Stimulated activated CD8-positive, alpha-beta memory T cell treated with anti-CD3 and anti-CD28 coated beads, Interleukin-7, amount 100 ng/mL, for 24 hours (primary cell): ENCODE results near the gene DCHS2.

ENCODE experiments used
- DNase-seq: peaks from one replicate; pipeline ENCODE4 v3.0.0-alpha.2; 2020; ENCODE audit warnings: low read depth

Gene DCHS2

DNA sequence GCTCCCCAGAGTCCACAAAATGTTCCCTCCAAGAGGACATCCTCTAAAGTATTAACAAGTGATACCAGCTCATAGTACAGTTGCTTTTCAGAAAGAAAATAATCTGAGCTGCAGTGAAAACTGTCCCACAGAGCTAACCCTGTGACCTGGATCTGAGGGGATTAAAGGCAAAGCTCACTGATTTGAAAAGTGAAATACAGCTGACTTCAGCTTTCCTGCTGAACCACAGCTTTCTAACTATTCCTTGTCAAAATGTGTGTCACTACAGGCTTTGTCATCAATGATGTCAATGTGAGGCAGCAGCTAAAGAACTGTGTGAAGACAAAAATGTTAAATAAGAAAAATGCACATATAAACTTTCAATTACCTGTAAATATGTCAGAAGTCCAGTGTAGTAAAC lies 36.9 kb downstream of the DCHS2 start:
- DNase-seq: no peak

DNA sequence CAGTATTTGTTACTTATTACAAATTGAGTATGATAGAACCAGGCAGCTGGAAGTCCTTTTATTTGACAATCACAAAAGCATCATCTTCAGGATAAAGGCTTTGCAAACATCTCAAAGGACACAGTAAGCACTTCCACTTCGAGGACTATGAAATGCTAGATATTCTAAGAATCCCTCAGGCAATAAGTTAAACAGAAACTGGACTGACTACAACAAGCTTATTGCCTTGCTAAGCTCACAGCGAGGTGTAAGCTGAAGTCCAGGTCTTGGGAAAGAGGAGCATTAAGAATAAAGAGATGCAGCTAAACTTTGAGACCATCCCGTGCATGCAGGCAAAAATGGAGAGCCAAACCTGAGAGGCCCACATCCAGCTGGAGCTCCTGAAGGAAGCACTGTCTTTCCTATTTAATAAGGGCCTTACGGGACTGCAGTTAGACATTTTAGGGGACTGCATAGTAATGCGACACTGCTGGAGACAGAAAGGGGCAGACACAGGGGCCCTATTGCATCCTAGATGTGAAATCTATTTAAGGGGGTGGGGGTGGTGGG lies 38.7 kb downstream of the DCHS2 start:
- no peak for DNase-seq

DNA sequence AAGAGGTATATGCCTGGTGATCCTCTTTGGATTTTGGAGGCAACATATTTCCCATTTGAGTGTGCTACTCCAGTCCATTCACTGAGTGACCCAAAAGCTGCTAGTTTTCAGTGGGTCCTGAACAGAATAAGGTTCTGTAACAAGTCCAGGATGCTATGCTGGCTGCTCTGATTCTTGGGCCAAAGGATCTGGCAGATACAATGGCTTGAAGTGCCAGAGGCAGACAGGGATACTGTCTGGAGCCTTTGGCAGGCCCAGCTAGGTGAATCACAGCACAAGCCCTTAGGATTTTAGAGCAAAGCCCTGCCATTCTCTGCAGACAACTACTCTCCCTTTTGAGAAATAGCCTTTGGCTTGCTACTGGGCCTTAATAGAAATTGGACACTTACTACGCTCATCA lies 40.6 kb downstream of the DCHS2 start:
- DNase-seq: no peak

DNA sequence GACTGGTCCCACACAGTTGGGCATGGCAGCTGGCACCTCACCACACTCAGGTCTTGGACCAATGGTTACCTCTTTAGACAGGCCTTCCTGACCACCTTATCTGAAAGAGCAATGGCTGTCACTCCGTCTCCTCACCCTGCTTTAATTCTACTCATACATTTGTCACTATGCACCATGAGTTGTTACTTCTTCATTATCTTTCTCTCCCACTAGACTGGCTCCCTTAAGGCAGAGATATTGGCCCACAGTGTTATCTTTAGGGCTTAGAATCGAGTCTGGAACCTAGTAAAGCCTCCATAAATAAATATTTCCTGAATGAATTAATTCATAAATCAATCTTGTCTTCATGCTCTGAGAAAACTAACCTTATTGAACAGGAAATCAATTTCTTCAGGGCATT lies 46.6 kb downstream of the DCHS2 start:
- no peak for DNase-seq

DNA sequence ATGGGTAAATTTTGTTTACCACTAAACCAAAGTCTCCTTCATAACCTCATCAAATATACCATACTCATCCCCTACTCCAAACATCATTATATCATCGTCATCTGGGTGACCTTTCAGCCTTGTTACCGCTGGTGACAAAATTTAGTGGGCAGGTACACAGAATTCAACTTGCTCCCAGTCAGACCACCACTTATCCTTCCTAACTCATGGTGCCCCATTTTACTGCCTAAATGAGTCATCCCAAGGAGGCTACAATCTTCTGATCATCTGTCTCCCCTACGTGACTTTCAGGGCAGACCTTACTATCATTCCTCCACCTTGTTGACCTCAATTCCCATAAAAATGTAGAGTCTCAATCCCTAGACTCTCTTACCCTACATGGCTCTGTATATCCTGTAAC lies 49.6 kb downstream of the DCHS2 start:
- no peak for DNase-seq

DNA sequence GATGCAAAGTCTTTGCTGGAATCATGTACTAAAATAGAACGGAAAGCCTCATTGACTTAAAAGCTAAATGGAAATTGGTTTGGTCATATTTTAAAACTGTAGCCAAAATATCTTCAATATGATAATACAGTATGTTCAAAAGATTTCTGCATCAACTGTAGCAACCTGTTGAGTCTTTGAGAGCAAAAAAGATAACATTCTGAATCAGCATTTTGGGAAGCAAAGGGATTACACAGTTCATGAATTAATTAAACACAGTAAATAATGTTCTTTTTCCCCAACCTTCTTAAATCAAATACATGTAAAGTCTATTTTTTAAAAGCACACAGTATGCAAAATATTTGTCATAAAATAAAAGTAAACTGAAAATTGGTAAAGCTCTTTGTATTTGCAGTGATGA lies 50.5 kb downstream of the DCHS2 start:
- no peak for DNase-seq

DNA sequence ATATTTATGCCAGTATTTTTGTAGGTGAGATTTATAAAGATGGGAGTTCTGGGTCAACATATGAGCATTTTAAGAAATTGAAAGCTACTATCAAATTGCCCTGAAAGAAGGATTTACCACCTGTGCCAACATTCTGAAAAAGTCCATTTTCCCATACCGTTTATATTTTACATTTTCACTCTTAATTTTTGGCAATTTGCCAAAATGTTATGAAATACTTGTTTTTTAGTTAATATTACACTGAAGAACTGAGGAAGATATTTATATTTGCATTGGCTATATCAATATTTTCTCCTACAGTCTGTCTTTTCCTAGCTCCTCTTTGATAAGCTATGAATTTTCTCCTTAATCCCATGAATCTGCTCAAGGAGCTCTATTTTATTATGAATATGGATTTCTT lies 52.4 kb downstream of the DCHS2 start:
- DNase-seq: no peak

DNA sequence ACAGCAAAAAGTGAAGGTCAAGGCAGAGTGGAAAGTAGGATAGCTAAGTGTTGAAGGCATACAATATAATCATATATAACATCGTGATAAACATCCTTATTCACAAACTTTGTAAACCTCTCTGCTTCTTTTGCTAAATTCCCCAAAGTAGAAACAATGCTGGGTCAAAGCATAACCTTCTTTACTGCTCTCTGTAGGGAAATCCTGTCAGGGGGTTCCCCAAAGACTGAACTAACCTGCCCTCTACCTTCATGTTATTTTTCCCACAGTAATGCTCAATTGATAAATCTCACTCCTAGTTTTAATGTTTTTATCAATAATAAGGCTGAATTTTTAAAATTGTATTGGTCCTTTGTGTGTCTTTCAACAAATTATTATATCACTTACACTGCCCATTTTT lies 55.7 kb downstream of the DCHS2 start:
- no peak for DNase-seq

DNA sequence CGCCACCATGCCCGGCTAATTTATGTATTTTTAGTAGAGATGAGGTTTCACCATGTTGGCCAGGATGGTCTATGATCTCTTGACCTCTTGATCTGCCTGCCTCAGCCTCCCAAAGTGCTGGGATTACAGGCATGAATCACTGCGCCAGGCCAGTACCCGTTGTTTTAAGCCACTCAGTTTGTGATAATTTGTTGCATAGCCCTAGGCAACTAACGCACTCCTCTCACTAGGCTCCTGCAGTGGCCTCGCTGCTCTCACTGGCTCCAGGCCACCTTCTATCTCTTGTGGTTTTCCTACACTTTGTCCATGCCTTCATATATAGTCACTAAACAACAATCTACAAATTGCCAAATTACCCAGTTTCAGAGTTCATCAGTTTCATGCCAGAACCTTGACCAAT lies 58.1 kb downstream of the DCHS2 start:
- no peak for DNase-seq

DNA sequence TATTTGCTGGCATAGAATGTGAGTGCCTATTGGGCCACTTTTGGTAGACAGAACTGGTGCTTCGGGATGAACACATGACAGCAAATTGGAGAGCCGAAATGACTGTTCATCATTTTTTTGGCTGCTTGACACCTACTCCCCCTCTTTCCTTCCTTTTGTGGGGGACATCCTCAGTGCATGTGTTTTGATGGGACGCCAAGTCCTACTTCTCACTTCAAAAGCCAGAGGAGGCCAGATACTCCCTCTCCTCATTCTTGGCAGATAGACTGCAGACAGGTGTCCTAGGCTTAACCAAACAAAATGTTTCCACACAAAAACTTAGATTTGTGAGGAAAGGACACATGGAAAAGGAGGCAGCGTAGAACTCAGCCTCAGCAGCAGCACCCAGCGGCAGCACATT lies 62.4 kb downstream of the DCHS2 start:
- DNase-seq: no peak

DNA sequence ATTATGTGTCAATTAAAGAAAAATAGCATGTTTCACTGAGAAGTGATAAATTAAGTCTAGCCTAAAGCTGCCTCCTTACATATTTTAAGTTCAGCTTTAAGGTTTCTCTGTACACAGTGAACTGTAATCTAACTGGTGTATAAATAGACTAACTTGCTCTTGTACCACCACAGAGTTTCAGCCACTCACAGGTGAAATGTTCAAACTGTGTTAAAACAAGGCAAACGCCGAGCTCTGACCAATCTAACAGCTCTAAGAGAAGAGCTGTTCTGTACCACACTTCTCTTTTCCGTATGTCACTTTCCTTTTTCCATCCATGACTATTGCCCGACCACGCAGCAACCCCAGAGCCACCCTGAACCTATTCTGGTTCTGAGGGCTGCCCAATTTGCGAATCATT lies 64.5 kb downstream of the DCHS2 start:
- DNase-seq: no peak

DNA sequence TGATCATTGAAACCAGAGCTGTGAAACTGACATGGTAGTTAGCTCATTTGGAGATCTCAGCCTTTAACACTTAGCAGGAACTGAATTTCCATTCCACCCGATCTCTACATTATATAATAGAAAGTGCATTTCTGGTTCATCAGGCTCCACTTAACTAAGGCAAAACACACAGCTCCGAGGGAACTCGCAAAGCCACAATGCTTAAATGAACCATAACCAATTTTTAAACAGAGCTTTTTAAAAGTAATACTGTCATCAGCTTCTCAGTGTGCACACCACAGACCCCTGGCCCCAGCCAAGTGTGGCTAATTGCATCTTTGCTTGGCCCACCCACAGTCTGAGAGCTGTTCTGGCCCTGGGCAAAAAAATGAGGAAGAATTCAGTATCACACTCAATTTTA lies 66.1 kb downstream of the DCHS2 start:
- no peak for DNase-seq

DNA sequence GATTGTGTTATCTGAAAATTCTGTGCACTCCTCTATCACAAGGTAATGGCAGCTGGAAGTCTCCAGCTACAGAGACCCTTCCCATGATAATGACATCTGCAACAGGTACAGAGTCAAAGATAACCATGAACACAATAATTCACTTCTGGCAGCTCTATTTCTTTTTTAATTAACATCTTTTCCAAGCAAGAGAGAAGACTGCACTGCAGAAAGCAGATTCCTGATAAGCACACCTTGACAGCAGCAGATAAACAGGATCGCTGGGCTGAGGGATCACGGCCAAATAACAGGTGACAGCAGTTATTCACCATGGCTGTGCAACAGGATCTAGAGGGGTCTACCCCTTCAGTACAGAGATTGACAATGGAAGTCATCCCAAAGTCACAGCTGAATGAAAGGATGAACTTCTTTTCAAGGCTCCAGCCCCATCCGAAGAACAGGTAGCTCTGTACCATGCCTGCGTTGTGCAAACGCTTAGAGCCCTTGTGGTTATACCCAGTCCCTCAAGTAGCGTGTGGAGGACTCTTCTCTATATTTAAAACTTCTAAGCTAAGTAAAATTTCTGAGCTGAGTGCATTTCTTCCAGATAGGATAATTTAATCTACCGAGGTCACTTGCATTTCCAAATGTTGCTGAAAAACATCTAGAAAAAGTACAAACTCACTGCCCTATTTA lies 66.7 kb downstream of the DCHS2 start:
- no peak for DNase-seq

DNA sequence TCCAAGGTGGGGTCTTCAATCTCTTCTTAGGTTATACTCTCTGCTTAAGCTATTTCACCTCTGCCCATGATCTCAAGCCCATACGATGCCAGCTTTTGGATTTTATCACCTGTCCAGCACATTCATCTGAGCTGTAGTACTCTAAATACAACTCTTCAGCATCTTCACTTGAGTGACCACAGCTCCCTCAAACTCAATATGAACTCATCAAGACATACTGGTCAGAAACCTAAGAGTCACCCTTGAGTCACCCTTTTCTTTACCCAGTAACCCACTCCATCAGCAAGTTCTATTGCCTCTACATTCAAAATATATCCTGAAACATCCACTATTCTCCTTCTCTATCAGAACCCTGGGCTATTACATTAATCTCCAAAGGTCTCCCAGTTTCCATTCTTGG lies 69.4 kb downstream of the DCHS2 start:
- DNase-seq: no peak

DNA sequence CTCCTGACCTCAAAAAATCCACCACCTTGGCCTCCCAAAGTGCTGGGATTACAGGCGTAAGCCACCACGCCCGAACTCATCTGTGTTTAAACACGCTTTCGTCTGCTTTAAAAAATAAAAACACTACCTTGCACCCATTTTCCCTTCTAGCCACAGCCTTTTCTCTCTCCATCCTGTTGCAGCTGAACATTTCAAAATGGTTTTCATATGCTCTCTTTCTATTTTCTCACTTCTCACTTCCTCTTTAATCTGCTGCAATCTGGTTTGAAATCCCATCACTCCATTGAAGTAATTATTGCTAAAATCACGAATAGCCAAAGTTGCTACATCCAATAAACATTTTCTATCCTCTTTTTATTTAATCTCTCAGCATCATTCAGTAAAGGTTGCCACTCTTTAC lies 70.0 kb downstream of the DCHS2 start:
- DNase-seq: no peak

DNA sequence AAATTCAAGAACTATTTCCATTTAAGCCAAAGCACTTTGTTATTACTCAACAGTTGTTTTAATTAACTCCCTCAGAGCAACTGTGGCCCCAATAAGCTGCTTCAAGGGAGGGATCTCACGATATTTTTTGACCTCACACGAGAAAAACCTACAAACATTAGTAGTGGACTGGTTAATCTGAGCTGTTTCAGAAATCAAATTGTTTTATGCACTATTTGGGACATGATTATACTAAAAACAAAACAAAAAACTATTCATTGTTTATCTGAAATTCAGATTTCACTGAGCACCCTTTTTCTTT lies 74.3 kb downstream of the DCHS2 start:
- no peak for DNase-seq

DNA sequence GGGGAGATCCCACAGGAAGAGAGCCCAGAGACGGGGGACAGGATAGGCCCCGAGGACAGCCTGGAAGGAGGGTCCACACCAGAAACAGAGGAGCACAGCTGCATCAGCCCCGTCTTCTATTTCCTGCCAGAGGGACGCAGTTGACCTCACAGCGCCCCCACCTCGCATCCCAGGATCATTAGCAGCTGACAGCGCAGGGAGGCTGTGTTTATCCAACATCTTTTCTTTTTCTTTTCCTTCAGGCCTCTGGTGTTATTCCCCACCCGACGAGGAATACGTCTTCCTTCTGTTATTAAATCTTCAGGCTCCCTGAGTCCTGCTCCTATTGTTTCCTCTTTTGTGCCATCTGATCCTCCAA lies 75.4 kb downstream of the DCHS2 start:
- no peak for DNase-seq

DNA sequence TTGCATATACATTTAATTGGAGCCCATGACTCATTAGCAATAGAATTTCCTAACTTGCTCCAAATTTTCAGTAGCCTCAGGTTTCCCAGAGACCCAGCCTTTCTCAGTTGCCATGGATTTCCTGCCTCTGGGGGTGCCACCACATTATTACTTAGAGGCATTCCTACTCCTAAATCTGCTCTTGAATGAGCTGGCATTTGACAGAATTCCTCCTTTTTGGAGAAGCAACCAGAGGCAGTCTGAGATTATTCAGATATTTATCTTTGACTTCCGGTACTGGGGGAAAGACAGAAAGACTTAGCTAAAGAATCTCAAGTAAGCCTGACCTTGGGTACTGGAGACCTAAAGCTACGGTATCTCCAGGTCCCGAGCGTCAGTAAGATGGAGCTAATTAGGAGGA lies 76.3 kb downstream of the DCHS2 start:
- no peak for DNase-seq

DNA sequence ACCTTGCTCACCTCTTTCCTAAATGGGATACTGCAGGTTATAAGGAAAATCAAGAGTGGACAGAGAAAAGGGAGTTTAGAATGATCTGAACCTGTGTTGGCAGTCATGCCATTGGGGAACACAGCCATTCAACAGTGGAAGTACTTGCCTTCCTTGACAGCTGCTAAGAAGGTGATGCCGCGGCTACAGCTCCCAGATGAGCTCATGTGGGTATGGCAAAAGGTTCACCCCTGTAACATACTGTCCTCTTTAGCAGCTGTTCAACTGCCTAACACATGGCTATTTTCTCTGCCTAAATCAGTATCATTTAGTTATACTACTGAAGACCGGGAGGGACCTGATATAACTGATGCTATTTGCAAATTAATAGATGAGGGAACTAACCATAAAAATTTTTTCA lies 76.8 kb downstream of the DCHS2 start:
- no peak for DNase-seq

DNA sequence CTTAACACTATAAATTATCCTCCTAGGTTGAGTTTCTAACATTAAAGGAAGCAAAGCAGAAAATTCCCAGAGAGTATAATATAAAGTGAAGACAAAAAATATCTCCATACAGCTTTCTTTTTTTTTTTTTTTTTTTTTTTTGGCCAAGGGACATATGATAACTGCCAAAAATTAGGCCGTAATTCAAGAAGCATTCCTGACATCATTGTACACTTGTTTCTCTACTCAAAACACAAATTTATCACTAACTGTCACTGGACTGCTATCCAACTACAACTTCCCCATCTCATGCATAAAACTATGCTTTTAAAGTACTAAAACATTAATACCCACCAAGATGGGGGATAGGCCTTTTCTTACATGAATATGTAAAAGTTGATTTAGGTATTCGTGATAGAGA lies 77.2 kb downstream of the DCHS2 start:
- DNase-seq: no peak

DNA sequence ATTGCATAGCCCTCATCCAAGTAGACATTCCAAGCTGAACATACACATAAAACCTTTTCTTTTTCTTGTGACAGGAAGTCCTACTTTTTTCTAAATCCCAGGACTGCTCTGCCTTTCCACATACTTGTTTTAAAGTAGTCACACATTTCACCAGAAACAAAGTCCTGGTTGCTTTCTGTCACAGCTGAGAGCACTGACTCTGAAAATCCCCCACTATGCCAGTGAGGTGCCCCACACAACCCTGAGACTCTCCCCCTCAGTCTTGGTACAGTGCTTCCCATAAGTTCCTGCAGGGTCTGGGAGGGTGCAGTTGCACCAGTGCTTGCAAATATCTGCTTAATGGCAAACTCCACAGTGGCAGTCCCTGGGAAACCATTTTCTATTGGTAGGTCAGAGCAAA lies 84.2 kb downstream of the DCHS2 start:
- DNase-seq: no peak

DNA sequence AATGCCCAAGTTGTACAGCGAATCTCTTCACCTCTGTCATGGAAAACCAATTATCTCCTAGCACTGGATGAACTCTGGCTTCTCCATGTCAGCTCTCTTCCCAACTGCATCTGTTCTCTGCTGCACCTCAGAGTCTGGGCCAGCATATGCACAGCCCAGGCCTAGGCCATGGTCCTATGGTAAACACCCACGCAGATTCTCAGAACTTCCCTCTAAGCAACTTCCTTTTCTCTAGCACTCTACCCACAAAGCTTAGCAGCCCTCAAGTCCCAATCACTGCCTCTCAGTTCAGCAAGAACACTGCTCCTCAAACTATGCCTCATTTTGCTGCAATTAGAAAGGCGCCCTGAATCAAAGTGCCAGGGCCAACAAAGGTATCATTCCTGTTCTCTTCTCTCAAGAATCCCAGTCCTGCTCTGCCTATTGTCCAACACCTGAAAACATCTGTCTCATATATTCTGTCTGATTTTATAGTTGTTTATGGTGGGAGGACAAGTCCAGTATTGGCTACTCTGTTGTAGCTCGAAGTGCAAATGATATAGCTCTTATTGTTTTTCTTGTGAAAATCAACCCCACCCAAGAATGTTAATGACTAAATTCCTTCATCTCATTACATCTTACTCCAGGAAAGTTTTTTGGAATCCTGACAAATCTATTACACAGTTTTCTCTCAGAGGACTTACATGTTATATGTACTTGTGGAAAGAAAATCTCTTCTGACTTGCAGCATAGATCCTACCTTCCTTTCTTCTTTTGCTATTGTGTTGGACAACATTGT lies 85.4 kb downstream of the DCHS2 start:
- DNase-seq: no peak

DNA sequence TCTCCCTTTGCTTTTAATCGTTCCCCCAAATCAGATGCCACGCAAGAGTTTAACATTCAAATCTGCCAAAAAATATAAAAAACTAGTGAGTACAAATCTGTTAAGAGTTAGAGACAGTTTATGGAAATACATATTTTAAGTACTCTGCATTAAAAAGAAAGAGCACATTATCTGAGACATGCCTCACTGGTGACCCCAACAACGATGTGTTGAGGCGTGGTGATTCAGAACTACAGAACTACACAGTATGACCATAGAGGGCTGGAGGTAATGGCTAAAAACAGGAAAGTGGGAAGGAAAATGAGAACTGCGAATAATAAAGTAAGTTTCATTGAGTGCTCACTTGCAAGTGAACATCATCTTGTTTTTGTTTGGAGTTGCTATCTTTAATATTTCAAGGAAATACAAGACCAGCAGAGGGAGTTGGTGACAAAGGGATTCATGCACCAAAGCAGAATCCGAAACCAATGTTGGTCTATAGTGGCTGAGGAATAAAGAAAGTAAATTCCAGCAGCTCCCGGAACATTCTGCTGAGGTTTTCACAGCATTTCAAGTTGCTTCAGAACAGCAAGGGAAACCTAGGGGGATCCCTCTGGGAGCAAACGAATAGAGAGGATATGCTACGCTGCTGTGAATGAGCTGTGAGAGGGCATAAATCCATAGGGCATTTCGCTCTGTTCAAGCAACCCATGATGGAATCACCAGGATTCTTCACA lies 92.2 kb downstream of the DCHS2 start:
- no peak for DNase-seq
